RWPE2 (cell line): ENCODE results near the gene CROCC2.

ENCODE experiments used
- ATAC-seq: fragments of 200-7000 bp; cut with Tn5 transposase; 3 replicates; pipeline ENCODE4 v1.9.1; 2021; ENCODE audit warnings: low read depth
- DNase-seq: peaks from one replicate; pipeline ENCODE4 v3.0.0-alpha.2; 2020; ENCODE audit warnings: low spot score
- H3K27ac ChIP-seq: fragments of 450-650 bp; 2 replicates; pipeline ENCODE4 v1.5.1; 2017; ENCODE audit warnings: mild to moderate bottlenecking; ENCODE audit not compliant: poor library complexity, severe bottlenecking
- H3K27me3 ChIP-seq: fragments of 250-450 bp; sonication (Bioruptor Pico); 2 replicates; pipeline ENCODE4 v1.5.1; 2021; ENCODE audit warnings: mild to moderate bottlenecking, moderate library complexity; ENCODE audit not compliant: insufficient read depth, poor library complexity, severe bottlenecking
- H3K36me3 ChIP-seq: fragments of 250-450 bp; sonication (Bioruptor Pico); 2 replicates; pipeline ENCODE4 v1.5.1; 2020; ENCODE audit warnings: low read depth, mild to moderate bottlenecking, moderate library complexity
- H3K4me1 ChIP-seq: fragments of 250-450 bp; sonication (Bioruptor Pico); 2 replicates; pipeline ENCODE4 v1.5.1; 2021; ENCODE audit warnings: mild to moderate bottlenecking, moderate library complexity; ENCODE audit not compliant: insufficient read depth, poor library complexity, severe bottlenecking
- H3K4me3 ChIP-seq: fragments of 250-450 bp; sonication (Bioruptor Pico); 2 replicates; pipeline ENCODE4 v1.5.1; 2021; ENCODE audit warnings: mild to moderate bottlenecking, moderate library complexity; ENCODE audit not compliant: severe bottlenecking
- H3K9me3 ChIP-seq: fragments of 250-450 bp; sonication (Bioruptor Pico); 2 replicates; pipeline ENCODE4 v1.5.1; 2021; ENCODE audit warnings: mild to moderate bottlenecking, moderate library complexity; ENCODE audit not compliant: severe bottlenecking
- CTCF ChIP-seq: fragments of 450-650 bp; IDR thresholded peaks from one replicate; pipeline ENCODE4 v1.5.1; 2017; ENCODE audit warnings: mild to moderate bottlenecking, moderate library complexity; ENCODE audit not compliant: poor library complexity, severe bottlenecking

The CROCC2 gene

GRCh38 chr2:241033336-241033987, 127.3 kb downstream of the CROCC2 start:
- DNase-seq: no peak
- no peaks in the 10 kb centered on the region for H3K4me1 ChIP-seq
- no peaks in the 10 kb centered on the region for H3K9me3 ChIP-seq
- TF ChIP-seq CTCF: no peak
- no peak overlapping the region for H3K4me3 ChIP-seq
- ATAC-seq: no peak
- no peak overlapping the region for H3K27ac ChIP-seq
- peaks cover 18% of the 10 kb centered on the region for H3K27me3 ChIP-seq
- no peaks in the 10 kb centered on the region for H3K36me3 ChIP-seq

- H3K4me3 ChIP-seq: no peak overlapping the region
- H3K27ac ChIP-seq: no peak overlapping the region
- TF ChIP-seq CTCF: no peak
- no peaks in the 10 kb centered on the region for H3K36me3 ChIP-seq
- no peak for ATAC-seq
- no peak for DNase-seq
- H3K27me3 ChIP-seq: peaks cover 18% of the 10 kb centered on the region
- H3K4me1 ChIP-seq: no peaks in the 10 kb centered on the region
- H3K9me3 ChIP-seq: no peaks in the 10 kb centered on the region
These were observed 127.9 kb downstream of the CROCC2 start for GRCh38 chr2:241033994-241034393.

- no peak for TF ChIP-seq CTCF
- no peaks in the 10 kb centered on the region for H3K9me3 ChIP-seq
- peaks cover 18% of the 10 kb centered on the region for H3K27me3 ChIP-seq
- no peak overlapping the region for H3K27ac ChIP-seq
- no peak overlapping the region for H3K4me3 ChIP-seq
- DNase-seq (peak; percentile 59), ATAC-seq (no peak)
- H3K4me1 ChIP-seq: no peaks in the 10 kb centered on the region
- no peaks in the 10 kb centered on the region for H3K36me3 ChIP-seq
These were observed 128.5 kb downstream of the CROCC2 start for GRCh38 chr2:241034490-241035141.

GRCh38 chr2:241035142-241035817, 129.1 kb downstream of the CROCC2 start:
- Histone ChIP-seq H3K27ac (no peak overlapping the region), H3K9me3 (no peaks in the 10 kb centered on the region), H3K36me3 (no peaks in the 10 kb centered on the region), H3K4me1 (no peaks in the 10 kb centered on the region), H3K27me3 (peaks cover 18% of the 10 kb centered on the region), H3K4me3 (no peak overlapping the region)
- no peak for DNase-seq
- no peak for ATAC-seq
- TF ChIP-seq CTCF: no peak
